HCT116 (cell line): ENCODE data around the gene TEX10. TPM values are rescaled to one million over a fixed set of nuclear protein-coding genes. Genes with fewer than 3 reads are reported as not detected.

Source experiments
- ATAC-seq: fragments of 200-7000 bp; cut with Tn5 transposase; 2 replicates; pipeline ENCODE4 v1.9.1; 2020; ENCODE audit warnings: mild to moderate bottlenecking, moderate library complexity
- BruUV-seq: library from RNA; stranded (reverse); fragments of 400-500 nt; replicated peaks from 2 replicates; lab custom pipeline; 2021; lab: Mats Ljungman, UMichigan
- CTCF ChIA-PET: fragments of 300-600 bp; sonication (Branson Sonifier 250); formaldehyde crosslinking; loops from one replicate; lab custom pipeline; 2021; ENCODE audit warnings: antibody characterized with exemption; lab: Charles Lee
- POLR2A ChIA-PET: fragments of 300-600, 350-600 bp; sonication (Branson Sonifier 250); formaldehyde crosslinking; loops from one replicate; lab custom pipeline; 2021; ENCODE audit warnings: antibody characterized with exemption; lab: Charles Lee
- RAD21 ChIA-PET, 2 experiments: fragments of 300-600 bp; sonication (Branson Sonifier 250); formaldehyde crosslinking; loops; one replicate each; lab custom pipeline; 2023; ENCODE audit warnings: low total read pairs in 2 of 2; ENCODE audit not compliant: uncharacterized antibody in 2 of 2, unreplicated experiment in 2 of 2, low non-redundant PET in 1 of 2; lab: Charles Lee
- DNase-seq: peaks from one replicate; pipeline ENCODE4 v3.0.0-alpha.2; 2010; ENCODE audit warnings: low read depth, low spot score
- H2AFZ ChIP-seq: fragments of 200-600 bp; shearing (Covaris generic), sonication (generic); 2 replicates; pipeline ENCODE4 v1.6.1; 2017; ENCODE audit warnings: low read depth, mixed run types, mixed read lengths, antibody characterized with exemption, low read length; ENCODE audit not compliant: poor library complexity, severe bottlenecking
- H3K27ac ChIP-seq: 2 replicates; pipeline ENCODE4 v1.5.1; 2012; ENCODE audit warnings: low read depth, low read length
- H3K27me3 ChIP-seq: fragments of 200-600 bp; sonication (generic); 2 replicates; pipeline ENCODE4 v1.6.1; 2016; ENCODE audit warnings: mixed run types, low read length, mixed read lengths; ENCODE audit not compliant: insufficient read depth
- H3K36me3 ChIP-seq, 2 experiments: fragments of 200-500 bp in 1 of 2; fragments of 200-600 bp in 1 of 2; sonication (Bioruptor generic) in 1 of 2; sonication (generic) in 1 of 2; 2 replicates each; pipeline versions ENCODE4 v1.5.1 to v1.6.1; 2014 to 2016; ENCODE audit warnings: low read length in 2 of 2, inconsistent platforms in 1 of 2, mixed read lengths in 1 of 2, mixed run types in 1 of 2; ENCODE audit not compliant: insufficient read depth in 2 of 2, control insufficient read depth in 1 of 2
- H3K4me1 ChIP-seq, 2 experiments: fragments of 200-600 bp in 1 of 2; sonication (generic) in 1 of 2; 2 replicates each; pipeline versions ENCODE4 v1.5.1 to v1.6.1; 2012 to 2017; ENCODE audit warnings: low read length in 2 of 2, inconsistent platforms in 1 of 2, mild to moderate bottlenecking in 1 of 2, mixed read lengths in 1 of 2, mixed run types in 1 of 2, moderate library complexity in 1 of 2; ENCODE audit not compliant: insufficient read depth in 2 of 2, control insufficient read depth in 1 of 2
- H3K4me2 ChIP-seq: fragments of 200-600 bp; sonication (generic); 2 replicates; pipeline ENCODE4 v1.6.1; 2017; ENCODE audit warnings: mixed run types, low read length, mixed read lengths
- H3K4me3 ChIP-seq, 2 experiments: fragments of 200-600 bp in 1 of 2; sonication (generic) in 1 of 2; replicated peaks in 1 of 2; 2 replicates each; pipeline ENCODE4 v1.5.1; 2011 to 2016; ENCODE audit warnings: low read length in 2 of 2, control low read depth in 1 of 2, low read depth in 1 of 2, mild to moderate bottlenecking in 1 of 2, mixed read lengths in 1 of 2, mixed run types in 1 of 2
- H3K79me2 ChIP-seq: fragments of 200-600 bp; sonication (generic); 2 replicates; pipeline ENCODE4 v1.6.1; 2017; ENCODE audit warnings: mild to moderate bottlenecking, mixed run types, low read length, moderate library complexity, mixed read lengths; ENCODE audit not compliant: insufficient read depth
- H3K9ac ChIP-seq: fragments of 200-600 bp; sonication (generic); 2 replicates; pipeline ENCODE4 v1.6.1; 2016; ENCODE audit warnings: low read length, mixed read lengths
- H3K9me2 ChIP-seq: fragments of 200-600 bp; sonication (generic), shearing (Covaris generic); 2 replicates; pipeline ENCODE4 v1.6.1; 2017; ENCODE audit warnings: mixed run types, mild to moderate bottlenecking, moderate library complexity; ENCODE audit not compliant: insufficient read depth
- H3K9me3 ChIP-seq, 2 experiments: fragments of 200-500 bp in 1 of 2; fragments of 200-600 bp in 1 of 2; sonication (Bioruptor generic) in 1 of 2; sonication (generic) in 1 of 2; 2 replicates each; pipeline ENCODE4 v1.6.1; 2014 to 2017; ENCODE audit warnings: low read length in 2 of 2, mixed read lengths in 2 of 2, inconsistent platforms in 1 of 2, low read depth in 1 of 2, mild to moderate bottlenecking in 1 of 2, mixed run types in 1 of 2, moderate library complexity in 1 of 2; ENCODE audit not compliant: control insufficient read depth in 1 of 2, insufficient read depth in 1 of 2
- H4K20me1 ChIP-seq: fragments of 200-600 bp; sonication (generic), shearing (Covaris generic); 2 replicates; pipeline ENCODE4 v1.6.1; 2017; ENCODE audit warnings: mixed run types, mild to moderate bottlenecking, moderate library complexity; ENCODE audit not compliant: insufficient read depth
- EGR1 ChIP-seq: IDR thresholded peaks from 2 replicates; pipeline ENCODE4 v1.6.1; 2012; ENCODE audit warnings: low read depth
- ELF1 ChIP-seq: IDR thresholded peaks from 2 replicates; pipeline ENCODE4 v1.6.1; 2012; ENCODE audit warnings: low read depth, borderline replicate concordance
- EZH2 ChIP-seq: fragments of 200-600 bp; sonication (generic); IDR thresholded peaks from 2 replicates; pipeline ENCODE4 v1.6.1; 2017; ENCODE audit warnings: antibody characterized with exemption, mixed run types
- EZH2phosphoT487 ChIP-seq: fragments of 200-600 bp; IDR thresholded peaks from 2 replicates; pipeline ENCODE4 v1.6.1; 2018; ENCODE audit warnings: antibody characterized with exemption, borderline replicate concordance
- FOSL1 ChIP-seq: IDR thresholded peaks from 2 replicates; pipeline ENCODE4 v1.6.1; 2012; ENCODE audit warnings: low read depth
- JUND ChIP-seq: IDR thresholded peaks from 2 replicates; pipeline ENCODE4 v1.6.1; 2012
- POLR2A ChIP-seq: IDR thresholded peaks from 2 replicates; pipeline ENCODE4 v1.7.0; 2011; ENCODE audit warnings: borderline replicate concordance; ENCODE audit not compliant: insufficient read depth, insufficient read length; ENCODE audit errors: extremely low read depth
- POLR2AphosphoS5 ChIP-seq: IDR thresholded peaks from 2 replicates; pipeline ENCODE4 v1.6.1; 2011; ENCODE audit warnings: mild to moderate bottlenecking, low read depth, low read length, moderate library complexity
- SIN3A ChIP-seq: IDR thresholded peaks from 2 replicates; pipeline ENCODE4 v1.6.1; 2012; ENCODE audit warnings: low read depth
- SRF ChIP-seq: IDR thresholded peaks from 2 replicates; pipeline ENCODE4 v1.6.1; 2012; ENCODE audit warnings: low read depth
- YY1 ChIP-seq: IDR thresholded peaks from 2 replicates; pipeline ENCODE4 v1.6.1; 2011; ENCODE audit warnings: low read length, low read depth, moderate library complexity, mild to moderate bottlenecking; ENCODE audit not compliant: insufficient replicate concordance; ENCODE audit errors: extremely low read depth
- ZFX ChIP-seq: fragments of 450-650 bp; IDR thresholded peaks from 2 replicates; pipeline ENCODE4 v1.6.1; 2017
- ZNF274 ChIP-seq: fragments of 200-500 bp; sonication (Bioruptor generic); IDR thresholded peaks from 2 replicates; pipeline ENCODE4 v1.6.1; 2014; ENCODE audit warnings: mild to moderate bottlenecking, low read depth, low read length, inconsistent platforms
- intact Hi-C: fragments of 100-400 bp; cut with micrococcal nuclease; formaldehyde crosslinking; loops from 2 replicates; pipeline ENCODE4 v1.10.0; 2022
- total RNA-seq: library from RNA; stranded (reverse); gene quantifications from one replicate; pipeline ENCODE4 v1.2.1, GENCODE V29; 2021; ENCODE audit not compliant: unreplicated experiment
- TF ChIP-seq, protein P1 (sequence below): IDR thresholded peaks from 2 replicates; pipeline ENCODE4 v1.6.1; 2011; ENCODE audit warnings: mild to moderate bottlenecking, low read length, moderate library complexity; ENCODE audit not compliant: insufficient replicate concordance; ENCODE audit errors: extremely low read depth
- TF ChIP-seq, protein P2 (sequence below): IDR thresholded peaks from 2 replicates; pipeline ENCODE4 v1.6.1; 2012

The TEX10 gene
- total RNA-seq, 1 experiment from 2014 or later = 53.0 TPM

DNA sequence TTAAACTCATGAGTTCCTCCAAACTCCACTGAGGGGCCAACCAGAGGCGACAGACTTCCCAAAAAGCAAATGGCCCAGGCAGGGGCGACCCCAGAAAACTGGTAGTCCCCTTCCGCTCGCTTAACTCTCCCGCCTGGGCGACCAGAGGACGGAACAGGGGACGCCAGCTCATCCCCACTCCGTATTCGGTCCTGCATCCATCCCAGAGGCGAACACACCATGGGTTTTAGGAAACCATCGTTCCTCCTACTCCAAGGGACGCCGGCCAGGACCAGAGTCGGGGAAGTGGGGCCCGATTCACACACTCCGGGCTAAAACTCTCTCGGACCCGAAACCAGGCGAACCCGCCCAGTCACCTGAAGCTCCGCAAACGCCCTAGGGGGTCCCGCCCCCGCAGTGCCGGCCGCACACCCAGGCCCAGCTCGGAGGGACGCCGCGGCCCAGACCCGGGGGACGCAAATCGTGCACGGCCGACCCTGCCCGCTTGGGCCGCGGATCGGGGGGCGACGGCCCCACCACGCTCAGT lies 478 bp downstream of the TEX10 start:
- TF ChIP-seq, protein P1, sequence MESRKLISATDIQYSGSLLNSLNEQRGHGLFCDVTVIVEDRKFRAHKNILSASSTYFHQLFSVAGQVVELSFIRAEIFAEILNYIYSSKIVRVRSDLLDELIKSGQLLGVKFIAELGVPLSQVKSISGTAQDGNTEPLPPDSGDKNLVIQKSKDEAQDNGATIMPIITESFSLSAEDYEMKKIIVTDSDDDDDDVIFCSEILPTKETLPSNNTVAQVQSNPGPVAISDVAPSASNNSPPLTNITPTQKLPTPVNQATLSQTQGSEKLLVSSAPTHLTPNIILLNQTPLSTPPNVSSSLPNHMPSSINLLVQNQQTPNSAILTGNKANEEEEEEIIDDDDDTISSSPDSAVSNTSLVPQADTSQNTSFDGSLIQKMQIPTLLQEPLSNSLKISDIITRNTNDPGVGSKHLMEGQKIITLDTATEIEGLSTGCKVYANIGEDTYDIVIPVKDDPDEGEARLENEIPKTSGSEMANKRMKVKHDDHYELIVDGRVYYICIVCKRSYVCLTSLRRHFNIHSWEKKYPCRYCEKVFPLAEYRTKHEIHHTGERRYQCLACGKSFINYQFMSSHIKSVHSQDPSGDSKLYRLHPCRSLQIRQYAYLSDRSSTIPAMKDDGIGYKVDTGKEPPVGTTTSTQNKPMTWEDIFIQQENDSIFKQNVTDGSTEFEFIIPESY = no peak
- TF ChIP-seq EGR1 (peak; percentile 85), ZFX (peak; percentile 92)
- Histone ChIP-seq H3K4me1 (peaks cover 0 to 26% of the 10 kb centered on the region in 2 experiments; a peak in 2 of 4 replicates), H3K4me3 (peak overlapping the region; percentile 88 to 91), H3K27ac (peak overlapping the region; percentile 88), H3K9me3 (no peaks in the 10 kb centered on the region), H3K9me2 (no peaks in the 10 kb centered on the region), H4K20me1 (peaks cover 8% of the 10 kb centered on the region; the same call in 1 of the 2 replicates), H2AFZ (peak overlapping the region; percentile 16), H3K4me2 (peak overlapping the region; percentile 78), H3K27me3 (no peaks in the 10 kb centered on the region), H3K79me2 (peaks cover 57% of the 10 kb centered on the region), H3K36me3 (peaks cover 0 to 13% of the 10 kb centered on the region in 2 experiments; a peak in 1 of 4 replicates), H3K9ac (peak overlapping the region; percentile 93)
- RAD21 ChIA-PET = no interaction called here
- DNase-seq (no peak), ATAC-seq (peak; percentile 64)
- intact Hi-C loops = loop anchor here (2.0 kb wide), 1 partner anchor 75 kb away; the partner anchor contains the start of gene MSANTD3
- BruUV-seq = no TSS peak
- POLR2A ChIA-PET = interaction anchor here (1.5 kb wide), 1 partner anchor 27 kb away, joined by 3 read pairs; no protein-coding TSS in a partner anchor
- CTCF ChIA-PET = interaction anchor here (2.0 kb wide), 1 partner anchor 28 kb away, joined by 8 read pairs; no protein-coding TSS in a partner anchor

DNA sequence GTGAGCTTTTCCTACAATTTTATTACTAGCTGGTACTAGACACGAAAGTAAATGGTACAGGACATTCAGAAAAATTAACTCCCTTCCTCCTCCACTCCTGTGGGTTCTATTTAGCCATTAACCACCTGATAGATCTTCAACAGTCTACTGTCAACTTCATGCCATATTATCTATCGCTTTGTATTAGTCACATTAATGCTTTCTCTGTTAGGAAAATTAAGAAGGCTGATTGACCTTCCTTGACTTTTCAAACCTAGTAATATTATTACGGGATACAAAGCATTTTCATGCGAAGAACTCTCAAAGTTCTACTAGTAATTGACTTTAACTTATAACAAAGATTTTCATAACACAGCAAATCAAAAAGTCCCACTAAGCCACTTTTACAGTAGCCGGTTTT lies 1.2 kb downstream of the TEX10 start:
- Histone ChIP-seq H4K20me1 (peaks cover 8% of the 10 kb centered on the region; the same call in 1 of the 2 replicates), H3K36me3 (peaks cover 7 to 20% of the 10 kb centered on the region in 2 experiments), H3K79me2 (peaks cover 64% of the 10 kb centered on the region), H3K9me3 (no peaks in the 10 kb centered on the region), H3K4me1 (peaks cover 0 to 26% of the 10 kb centered on the region in 2 experiments; a peak in 2 of 4 replicates), H3K27me3 (no peaks in the 10 kb centered on the region), H3K9ac (peak overlapping the region; percentile 93), H3K27ac (no peak overlapping the region), H3K4me3 (peak overlapping the region; percentile 88 to 91), H3K9me2 (no peaks in the 10 kb centered on the region), H2AFZ (no peak overlapping the region), H3K4me2 (peak overlapping the region; percentile 78)
- BruUV-seq = no TSS peak
- DNase-seq (no peak), ATAC-seq (no peak)
- CTCF ChIA-PET = interaction anchor here (2.0 kb wide), 1 partner anchor 27 kb away, joined by 8 read pairs; no protein-coding TSS in a partner anchor
- intact Hi-C loops = no loop called here
- RAD21 ChIA-PET = no interaction called here
- POLR2A ChIA-PET = interaction anchor here (1.5 kb wide), 1 partner anchor 26 kb away, joined by 3 read pairs; no protein-coding TSS in a partner anchor
- TF ChIP-seq EZH2 = no peak
- TF ChIP-seq ELF1 = no peak
- no peak for TF ChIP-seq JUND
- TF ChIP-seq EZH2phosphoT487 = no peak
- TF ChIP-seq POLR2AphosphoS5 = no peak
- no peak for TF ChIP-seq SIN3A
- TF ChIP-seq YY1 = no peak
- TF ChIP-seq POLR2A = no peak
- no peak for TF ChIP-seq FOSL1
- TF ChIP-seq, protein P2, sequence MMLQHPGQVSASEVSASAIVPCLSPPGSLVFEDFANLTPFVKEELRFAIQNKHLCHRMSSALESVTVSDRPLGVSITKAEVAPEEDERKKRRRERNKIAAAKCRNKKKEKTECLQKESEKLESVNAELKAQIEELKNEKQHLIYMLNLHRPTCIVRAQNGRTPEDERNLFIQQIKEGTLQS = no peak
- TF ChIP-seq SRF = no peak
- no peak for TF ChIP-seq ZNF274
